Heart left ventricle (tissue), 16 donors: ENCODE measurements around the gene TLCD3B. TPM values are rescaled to one million over a fixed set of nuclear protein-coding genes. Genes with fewer than 3 reads are reported as not detected.
A peak's percentile ranks its signal among the peaks of the same experiment; 100 is the strongest.

Source experiments
- ATAC-seq, 4 donors: fragments of 200-7000 bp; cut with Tn5 transposase; one replicate each; pipeline ENCODE4 v1.9.1; 2020 to 2022; ENCODE audit warnings: moderate library complexity in 4 of 4, mild to moderate bottlenecking in 3 of 4, moderate number of reproducible peaks in 1 of 4
- DNase-seq, 5 donors: peaks; one replicate each; pipeline ENCODE4 v3.0.0-alpha.2; 2020
- H3K27ac ChIP-seq, 12 donors: fragments of 200-600 bp; sonication (generic) in 4 of 12; one replicate each; pipeline versions ENCODE4 v1.5.0 to v1.8.0; 2016 to 2022; ENCODE audit warnings: mild to moderate bottlenecking in 2 of 12
- H3K27me3 ChIP-seq, 9 donors: fragments of 200-600 bp; sonication (generic) in 2 of 9; one replicate each; pipeline versions ENCODE4 v1.5.1 to v1.8.0; 2016 to 2022; ENCODE audit warnings: mild to moderate bottlenecking in 3 of 9
- H3K36me3 ChIP-seq, 9 donors: fragments of 200-600 bp; sonication (generic) in 2 of 9; one replicate each; pipeline versions ENCODE4 v1.5.0 to v1.8.0; 2018 to 2022; ENCODE audit warnings: mild to moderate bottlenecking in 2 of 9
- H3K4me1 ChIP-seq, 12 donors: fragments of 200-600 bp; sonication (generic) in 4 of 12; one replicate each; pipeline versions ENCODE4 v1.5.0 to v1.8.0; 2016 to 2022; ENCODE audit warnings: mild to moderate bottlenecking in 3 of 12
- H3K4me3 ChIP-seq, 12 donors: fragments of 200-600 bp; sonication (generic) in 4 of 12; one replicate each; pipeline versions ENCODE4 v1.5.0 to v1.8.0; 2017 to 2022; ENCODE audit warnings: mild to moderate bottlenecking in 9 of 12, moderate library complexity in 4 of 12
- H3K9me3 ChIP-seq, 12 donors: fragments of 200-600 bp; sonication (generic) in 4 of 12; one replicate each; pipeline versions ENCODE4 v1.5.0 to v1.8.0; 2016 to 2022; ENCODE audit warnings: mild to moderate bottlenecking in 1 of 12
- CTCF ChIP-seq, 12 donors: fragments of 200-600 bp; sonication (generic) in 4 of 12; IDR thresholded peaks; one replicate each; pipeline versions ENCODE4 v1.5.0 to v1.8.0; 2018 to 2022; ENCODE audit warnings: antibody characterized with exemption in 12 of 12, mild to moderate bottlenecking in 5 of 12
- POLR2A ChIP-seq, 2 donors: fragments of 450-650 bp; IDR thresholded peaks; one replicate each; pipeline ENCODE4 v1.6.1; 2017; ENCODE audit warnings: antibody characterized with exemption in 2 of 2, mild to moderate bottlenecking in 2 of 2, moderate library complexity in 2 of 2
- WGBS, 4 donors: extraction: QIAGEN DNeasy Blood & Tissue Kit in 2 of 4; methylation state at CpG; one replicate each; pipeline versions ENCODE4 v1.1.5 to v1.1.7; 2013 to 2018; 5-methylcytosine and 5-hydroxymethylcytosine counted together
- intact Hi-C, 10 donors: fragments of 100-400 bp; cut with DNase I; formaldehyde crosslinking; loops; one replicate each; pipeline versions ENCODE4 v1.11.1 to v1.14.2; 2022
- polyA plus RNA-seq, 2 donors: library from polyadenylated mRNA; stranded (reverse); fragments of 200-250 nt; gene quantifications; one replicate each; pipeline ENCODE4 v1.2.3, GENCODE V29; 2013
- total RNA-seq, 9 donors: library from RNA; depleted of rRNA in 2 of 9; stranded (reverse); fragments of >200 nt in 2 of 9; fragmentation: NEBNext Ultra II Directional in 3 of 9; extraction: Animal tissue kit (Norgen Biotek cat#: 25700) in 3 of 9; gene quantifications; one replicate each; pipeline versions ENCODE4 v1.1.0 to v1.2.4, GENCODE V29; 2016 to 2023
- donor health status: ischemic (EF 13 %, LVEDD 7.1; RV severe dilation, severe dysfunction).
- donor health status: healthy with polysubstance abuse.
- donor health status: DM: no; HTN: yes; CAD: no.
- donor health status: DM: no; HTN: no; CAD: no.
- donor health status: ischemic (EF 25% LVEDD 6.9; RV normal size, moderate dysfunction).
- donor health status: ischemic (EF 25% LVEDD 5.7; RV mildly dilated, moderate dysfunction).
- donor health status: healthy.
- donor health status: DM: yes; HTN: yes; CAD: no.
- donor health status: ischemic (EF 35%, LVEDD 5.7; RV mildly dilated, moderate dysfunction).
- donor health status: nonischemic (EF 11% LVEDD 7.7; RV severe dilation, severe dysfunction).
- donor health status: DM: yes; HTN: yes; CAD: no.
- donor health status: PGD.
- donor health status: ischemic (EF 29% LVEDD 5.4; RV normal size, mild dysfunction).
- donor health status: nonischemic (EF 23%, LVEDD 6.1; RV moderate dilation, normal function).

The TLCD3B gene
- total and polyA plus RNA-seq, 11 donors = not detected

- TF ChIP-seq POLR2A (IDR thresholded peaks at IDR 0.05) (no peak), CTCF (IDR thresholded peaks at IDR 0.05) (no peak)
- DNase-seq = peak in 1 of 5 donors; percentile 11
- Histone ChIP-seq H3K36me3 (peaks cover 6 to 100% (median 99%) of the 10 kb centered on the region in 9 donors), H3K27ac (no peak overlapping the region), H3K9me3 (no peaks in the 10 kb centered on the region), H3K4me3 (no peak overlapping the region), H3K27me3 (no peaks in the 10 kb centered on the region), H3K4me1 (peaks cover 0 to 9% (median 0%) of the 10 kb centered on the region in 12 donors)
- ATAC-seq = no peak
- intact Hi-C loops = no loop called here
- WGBS, 4 donors = 88 to 89% (median 88%) methylated on average over 16 to 17 of the region's 17 CpGs
Observed at GRCh38 chr16:29988346-29989075, 42.6 kb downstream of the TLCD3B start.

GRCh38 chr16:29987371-29988085 lies 43.5 kb downstream of the TLCD3B start:
- H3K4me1 ChIP-seq = peaks cover 0 to 8% (median 0%) of the 10 kb centered on the region in 12 donors
- 87 to 98% (median 94%) methylated on average over 18 to 35 of the region's 35 CpGs for WGBS, 4 donors
- no peak overlapping the region for H3K27ac ChIP-seq
- no peak for TF ChIP-seq POLR2A (IDR thresholded peaks at IDR 0.05)
- no peak for TF ChIP-seq CTCF (IDR thresholded peaks at IDR 0.05)
- H3K9me3 ChIP-seq = no peaks in the 10 kb centered on the region
- H3K4me3 ChIP-seq = no peak overlapping the region
- no peaks in the 10 kb centered on the region for H3K27me3 ChIP-seq
- intact Hi-C loops = no loop called here
- H3K36me3 ChIP-seq = peaks cover 6 to 100% (median 99%) of the 10 kb centered on the region in 9 donors
- DNase-seq (peak in 2 of 5 donors; percentile 21 to 25), ATAC-seq (no peak)

DNA sequence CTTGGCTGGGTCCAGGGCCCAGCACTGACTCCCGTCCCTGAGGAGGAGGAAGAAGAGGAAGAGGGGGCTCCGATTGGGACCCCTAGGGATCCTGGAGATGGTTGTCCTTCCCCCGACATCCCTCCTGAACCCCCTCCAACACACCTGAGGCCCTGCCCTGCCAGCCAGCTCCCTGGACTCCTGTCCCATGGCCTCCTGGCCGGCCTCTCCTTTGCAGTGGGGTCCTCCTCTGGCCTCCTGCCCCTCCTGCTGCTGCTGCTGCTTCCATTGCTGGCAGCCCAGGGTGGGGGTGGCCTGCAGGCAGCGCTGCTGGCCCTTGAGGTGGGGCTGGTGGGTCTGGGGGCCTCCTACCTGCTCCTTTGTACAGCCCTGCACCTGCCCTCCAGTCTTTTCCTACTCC lies 44.1 kb downstream of the TLCD3B start:
- 85 to 94% (median 92%) methylated on average over 5 of the region's 5 CpGs for WGBS, 4 donors
- TF ChIP-seq CTCF (IDR thresholded peaks at IDR 0.05) (no peak), POLR2A (IDR thresholded peaks at IDR 0.05) (no peak)
- ATAC-seq (no peak), DNase-seq (peak in 1 of 5 donors; percentile 11)
- intact Hi-C loops = no loop called here
- Histone ChIP-seq H3K4me1 (peaks cover 0 to 2% (median 0%) of the 10 kb centered on the region in 12 donors), H3K9me3 (no peaks in the 10 kb centered on the region), H3K36me3 (peaks cover 6 to 100% (median 100%) of the 10 kb centered on the region in 9 donors), H3K4me3 (no peak overlapping the region), H3K27me3 (no peaks in the 10 kb centered on the region), H3K27ac (no peak overlapping the region)

DNA sequence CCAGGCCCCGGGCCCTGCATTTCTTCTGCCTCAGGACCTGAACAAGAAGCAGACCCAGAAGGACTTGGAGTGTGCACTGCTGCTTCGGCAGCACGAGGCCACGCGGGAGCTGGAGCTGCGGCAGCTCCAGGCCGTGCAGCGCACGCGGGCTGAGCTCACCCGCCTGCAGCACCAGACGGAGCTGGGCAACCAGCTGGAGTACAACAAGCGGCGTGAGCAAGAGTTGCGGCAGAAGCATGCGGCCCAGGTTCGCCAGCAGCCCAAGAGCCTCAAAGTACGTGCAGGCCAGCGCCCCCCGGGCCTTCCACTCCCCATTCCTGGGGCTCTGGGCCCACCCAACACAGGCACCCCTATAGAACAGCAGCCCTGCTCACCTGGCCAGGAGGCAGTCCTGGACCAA lies 44.8 kb downstream of the TLCD3B start:
- DNase-seq (peak in 1 of 5 donors; percentile 19), ATAC-seq (no peak)
- intact Hi-C loops = no loop called here
- no peak for TF ChIP-seq CTCF (IDR thresholded peaks at IDR 0.05)
- no peak for TF ChIP-seq POLR2A (IDR thresholded peaks at IDR 0.05)
- Histone ChIP-seq H3K4me1 (no peaks in the 10 kb centered on the region), H3K27me3 (no peaks in the 10 kb centered on the region), H3K9me3 (no peaks in the 10 kb centered on the region), H3K4me3 (no peak overlapping the region), H3K36me3 (peaks cover 6 to 100% (median 100%) of the 10 kb centered on the region in 9 donors), H3K27ac (no peak overlapping the region)
- 83 to 94% (median 93%) methylated on average over 5 to 20 of the region's 20 CpGs for WGBS, 4 donors
